ENCODE data around the gene DMBX1. TPM values are rescaled to one million over a fixed set of nuclear protein-coding genes. Genes with fewer than 3 reads are reported as not detected.

The DMBX1 gene
- polyA plus RNA-seq (2012; ENCODE audit: insufficient read depth, insufficient read length, low read depth), result not detected

GRCh38 chr1:46489638-46490405 lies at the start of gene DMBX1:
Gene DMBX1 (plus strand): TSS chr1:46489836. CDS start chr1:46507011, 17,175 bp downstream.
- Histone ChIP-seq H3K4me1 (no peaks in the 10 kb centered on the region), H3K27me3 (peaks cover 54% of the 10 kb centered on the region), H3K36me3 (no peaks in the 10 kb centered on the region), H3K9me3 (no peaks in the 10 kb centered on the region), H3K4me3 (ENCODE audit: low read depth, low read length) (no peak within 1 kb of the TSS)
- TF ChIP-seq CTCF (IDR thresholded peaks at IDR 0.05; ENCODE audit: low read depth, low read length), result no peak
- peak; percentile 22 for DNase-seq

- Histone ChIP-seq H3K4me3 (ENCODE audit: low read depth, low read length) (no peak overlapping the region), H3K9me3 (no peaks in the 10 kb centered on the region), H3K36me3 (no peaks in the 10 kb centered on the region), H3K27me3 (0 out of 2 replicates have a peak, but pooled peaks cover 3% of the 10 kb centered on the region), H3K4me1 (no peaks in the 10 kb centered on the region)
- DNase-seq, result no peak
- TF ChIP-seq CTCF (IDR thresholded peaks at IDR 0.05; ENCODE audit: low read depth, low read length), result no peak
These were observed 49.2 kb upstream of the DMBX1 start for GRCh38 chr1:46440478-46440877.

GRCh38 chr1:46442317-46443161 lies 47.1 kb upstream of the DMBX1 start:
- no peak overlapping the region for H3K4me3 ChIP-seq (ENCODE audit: low read depth, low read length)

GRCh38 chr1:46444466-46444865 lies 45.2 kb upstream of the DMBX1 start:
- DNase-seq, result no peak
- no peak for TF ChIP-seq CTCF (IDR thresholded peaks at IDR 0.05; ENCODE audit: low read depth, low read length)
- Histone ChIP-seq H3K4me1 (no peaks in the 10 kb centered on the region), H3K27me3 (peaks cover 29% of the 10 kb centered on the region), H3K9me3 (no peaks in the 10 kb centered on the region), H3K4me3 (ENCODE audit: low read depth, low read length) (no peak overlapping the region), H3K36me3 (no peaks in the 10 kb centered on the region)

More at GRCh38 chr1:46442317-46443161, 47.1 kb upstream of the DMBX1 start:
- peak; percentile 71 for DNase-seq
- H3K27me3 ChIP-seq, result peaks cover 10% of the 10 kb centered on the region
- no peaks in the 10 kb centered on the region for H3K9me3 ChIP-seq
- no peaks in the 10 kb centered on the region for H3K36me3 ChIP-seq
- TF ChIP-seq CTCF (IDR thresholded peaks at IDR 0.05; ENCODE audit: low read depth, low read length), result peak; percentile 50
- no peaks in the 10 kb centered on the region for H3K4me1 ChIP-seq

GRCh38 chr1:46445773-46446256 lies 43.8 kb upstream of the DMBX1 start:
- Histone ChIP-seq H3K4me1 (no peaks in the 10 kb centered on the region), H3K36me3 (no peaks in the 10 kb centered on the region), H3K27me3 (peaks cover 33% of the 10 kb centered on the region), H3K9me3 (no peaks in the 10 kb centered on the region), H3K4me3 (ENCODE audit: low read depth, low read length) (no peak overlapping the region)
- no peak for DNase-seq
- 0 out of 2 replicates have a peak, but pooled peaks have one; percentile 12 for TF ChIP-seq CTCF (IDR thresholded peaks at IDR 0.05; ENCODE audit: low read depth, low read length)
